NCI-H2227 treated with DMSO at 0.1 percent for 48 hours (cell line): Measurements from ENCODE around the gene TMEM132E.
A peak's percentile ranks its signal among the peaks of the same experiment; 100 is the strongest.

Source experiments
- DNase-seq: peaks from one replicate; lab custom pipeline; 2025; lab: John Stamatoyannopoulos, UW

Gene TMEM132E

GRCh38 chr17:34634551-34635160 is 55.3 kb downstream of the TMEM132E start:
- DNase-seq, result no peak

- no peak for DNase-seq
Observed at GRCh38 chr17:34635876-34636275, 56.5 kb downstream of the TMEM132E start.

GRCh38 chr17:34637041-34637547 is 57.7 kb downstream of the TMEM132E start:
- DNase-seq, result no peak

DNA sequence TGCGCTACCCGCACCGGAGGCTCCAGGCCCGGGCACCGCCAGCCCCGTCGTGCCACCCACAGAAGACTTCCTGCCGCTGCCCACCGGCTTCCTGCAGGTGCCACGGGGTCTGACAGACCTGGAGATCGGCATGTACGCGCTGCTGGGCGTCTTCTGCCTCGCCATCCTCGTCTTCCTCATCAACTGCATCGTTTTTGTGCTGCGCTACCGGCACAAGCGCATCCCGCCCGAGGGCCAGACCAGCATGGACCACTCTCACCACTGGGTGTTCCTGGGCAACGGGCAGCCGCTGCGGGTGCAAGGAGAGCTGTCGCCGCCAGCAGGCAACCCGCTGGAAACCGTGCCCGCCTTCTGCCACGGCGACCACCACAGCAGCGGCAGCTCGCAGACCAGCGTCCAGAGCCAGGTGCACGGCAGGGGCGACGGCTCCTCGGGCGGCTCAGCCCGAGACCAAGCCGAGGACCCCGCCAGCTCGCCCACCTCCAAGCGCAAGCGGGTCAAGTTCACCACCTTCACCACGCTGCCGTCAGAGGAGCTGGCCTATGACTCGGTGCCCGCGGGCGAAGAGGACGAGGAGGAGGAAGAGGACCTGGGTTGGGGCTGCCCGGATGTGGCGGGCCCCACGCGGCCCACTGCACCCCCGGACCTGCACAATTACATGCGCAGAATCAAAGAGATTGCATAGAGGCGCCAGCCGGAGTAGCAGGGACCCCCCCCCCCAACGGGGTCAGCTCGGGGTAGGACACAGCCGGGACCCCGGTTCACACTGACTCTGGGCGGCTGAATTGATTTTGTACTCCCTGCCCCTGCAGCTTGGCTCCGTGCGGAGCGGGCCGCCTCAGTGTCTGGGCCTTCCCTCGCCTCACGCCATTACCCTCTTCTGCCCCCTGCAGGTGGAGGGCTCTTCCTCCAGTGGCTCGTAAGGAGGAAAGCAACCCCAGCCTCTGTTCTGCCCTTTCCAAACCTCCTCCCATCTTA is 58.5 kb downstream of the TMEM132E start:
- DNase-seq, result no peak

GRCh38 chr17:34638526-34639260 is 59.3 kb downstream of the TMEM132E start:
- DNase-seq, result no peak

GRCh38 chr17:34639706-34640425 is 60.5 kb downstream of the TMEM132E start:
- no peak for DNase-seq

GRCh38 chr17:34641368-34641767 is 62.0 kb downstream of the TMEM132E start:
- DNase-seq, result no peak

DNA sequence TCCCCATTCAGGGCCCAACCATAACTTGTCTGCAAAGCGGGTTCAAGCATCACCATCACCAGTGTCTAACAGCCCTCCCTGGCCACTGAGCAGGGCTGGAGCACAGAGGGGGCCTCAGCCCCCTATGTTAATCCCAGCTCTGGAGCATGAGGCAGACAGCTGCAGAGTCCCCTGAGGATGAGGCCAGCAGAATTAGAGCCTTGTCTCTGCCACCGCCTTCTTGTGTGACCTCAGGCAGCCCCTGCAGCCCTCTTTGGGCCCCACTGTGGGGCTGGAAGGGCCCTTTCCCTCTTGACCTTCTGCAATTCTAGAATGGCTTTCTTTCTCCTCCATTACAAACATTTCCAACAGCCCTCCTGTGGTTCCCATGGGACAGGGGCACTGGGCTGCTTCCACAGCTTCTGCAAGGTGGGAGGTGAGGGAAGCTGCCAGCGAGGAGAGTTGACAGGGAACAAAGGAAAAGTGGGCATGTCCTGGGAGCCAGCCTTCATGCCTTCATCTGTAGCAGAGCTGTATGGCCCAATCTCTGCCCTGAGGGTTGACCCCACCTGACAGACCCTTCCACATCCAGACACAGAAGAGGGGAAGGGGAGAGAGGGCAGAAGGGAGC is 65.7 kb downstream of the TMEM132E start:
- no peak for DNase-seq

- DNase-seq, result peak; percentile 79
Observed at GRCh38 chr17:34645594-34645993, 66.2 kb downstream of the TMEM132E start.

GRCh38 chr17:34647511-34647910 is 68.1 kb downstream of the TMEM132E start:
- DNase-seq, result no peak

GRCh38 chr17:34650051-34650750 is 70.8 kb downstream of the TMEM132E start:
- no peak for DNase-seq

DNA sequence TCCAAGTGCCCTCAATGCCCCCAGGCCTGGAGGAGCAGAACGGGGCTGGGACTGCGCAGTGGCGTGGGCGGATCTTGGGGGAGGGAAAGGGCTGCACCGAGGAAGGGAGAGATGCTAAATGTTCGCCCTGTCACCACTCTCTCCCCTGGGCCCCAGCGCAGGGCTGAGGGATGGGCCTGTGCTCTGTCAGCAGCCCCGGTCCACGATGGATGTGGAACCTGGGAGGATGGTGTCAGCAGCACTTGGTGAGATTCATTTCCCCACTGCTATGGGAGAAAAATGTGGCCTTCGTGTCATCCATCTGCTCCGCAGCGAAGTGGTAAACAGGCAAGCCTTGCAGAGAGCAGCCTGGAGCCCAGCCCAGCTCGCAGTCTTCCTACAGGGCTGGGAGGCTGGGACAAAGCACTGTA is 72.0 kb downstream of the TMEM132E start:
- DNase-seq, result no peak

- no peak for DNase-seq
Observed at GRCh38 chr17:34652021-34652555, 72.7 kb downstream of the TMEM132E start.

GRCh38 chr17:34653511-34653910 is 74.1 kb downstream of the TMEM132E start:
- no peak for DNase-seq

DNA sequence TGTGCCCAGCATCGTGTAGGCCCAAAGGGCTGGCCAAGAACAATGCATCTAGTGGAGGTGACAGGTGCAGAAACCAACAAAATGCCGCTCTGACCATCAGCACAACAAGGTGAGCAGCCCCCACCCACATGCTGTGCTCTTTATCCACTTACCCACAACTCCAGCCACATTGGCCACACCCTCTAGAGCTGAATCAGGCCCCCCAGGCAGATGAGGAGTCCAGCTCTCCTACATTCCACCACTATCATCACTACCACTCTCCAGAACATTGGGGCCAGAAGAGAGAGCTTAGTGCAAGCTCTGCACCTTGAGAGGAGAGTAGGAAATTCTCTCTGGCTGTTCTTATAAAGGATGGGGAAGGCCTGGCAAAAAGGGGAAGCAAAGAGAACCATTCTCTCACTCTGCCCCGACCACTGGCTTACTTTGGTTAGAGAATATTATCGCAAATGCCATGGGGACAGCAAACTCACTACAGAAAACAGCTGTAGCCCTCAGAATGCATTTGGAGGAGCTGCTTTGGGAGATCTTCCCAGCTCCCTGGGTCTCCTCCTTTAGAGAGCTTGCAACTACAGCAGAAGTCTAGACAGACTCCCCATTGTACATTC is 75.0 kb downstream of the TMEM132E start:
- no peak for DNase-seq

DNA sequence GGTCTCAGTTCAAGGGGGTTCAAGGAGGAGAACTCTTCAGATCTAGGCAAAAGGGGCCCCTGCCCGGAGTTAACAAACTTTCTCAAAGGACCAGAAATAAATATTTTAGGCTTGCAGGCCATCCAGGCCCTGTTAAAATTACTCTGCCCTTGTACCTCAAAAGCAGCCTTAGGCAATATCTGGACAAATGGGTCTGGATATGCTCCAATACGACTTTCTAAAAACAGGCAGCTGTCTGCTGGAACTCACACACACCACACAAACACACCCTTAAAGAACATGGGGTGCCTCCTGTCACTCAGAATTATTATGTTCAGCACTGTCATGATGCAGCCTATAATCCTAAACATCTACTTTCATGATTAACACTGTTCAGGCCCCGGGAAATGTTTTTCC is 75.5 kb downstream of the TMEM132E start:
- DNase-seq, result no peak

DNA sequence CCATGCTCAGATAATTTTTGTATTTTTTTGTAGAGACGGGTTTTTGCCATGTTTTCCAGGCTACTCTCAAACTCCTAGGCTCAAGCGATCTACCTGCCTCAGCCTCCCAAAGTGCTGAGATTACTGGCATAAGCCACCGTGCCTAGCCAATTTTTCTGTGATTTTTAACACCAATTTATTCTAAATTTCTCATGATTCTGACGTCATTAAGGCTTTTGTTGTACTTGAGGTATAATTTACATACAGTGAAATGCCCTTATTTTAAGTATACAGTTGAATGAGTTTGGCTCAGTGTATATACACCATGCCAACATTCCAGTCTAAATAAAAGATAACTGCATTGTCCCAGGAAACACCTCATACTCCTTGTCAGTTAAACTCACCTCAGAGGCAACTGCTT is 77.4 kb downstream of the TMEM132E start:
- DNase-seq, result no peak

GRCh38 chr17:34658811-34659560 is 79.6 kb downstream of the TMEM132E start:
- DNase-seq, result no peak

- no peak for DNase-seq
Observed at GRCh38 chr17:34663714-34664113, 84.3 kb downstream of the TMEM132E start.
